Measurements from ENCODE around the gene SASS6.

GRCh38 chr1:100146958-100147357 lies 14.2 kb upstream of the SASS6 start:
- TF ChIP-seq CTCF (IDR thresholded peaks at IDR 0.05) = no peak
- TF ChIP-seq POLR2AphosphoS5 (IDR thresholded peaks at IDR 0.05) = no peak

Data from suprapubic skin (tissue), 3 donors.